WTC11 (cell line): Measurements from ENCODE around the gene TP53BP1.

ENCODE experiments used
- ATF1 ChIP-seq: sonication (generic); formaldehyde crosslinking; IDR thresholded peaks from 2 replicates; pipeline ENCODE4 v1.8.1; 2023; ENCODE audit warnings: mild to moderate bottlenecking, moderate library complexity, missing genetic modification reagents
- CREM ChIP-seq: sonication (generic); formaldehyde crosslinking; IDR thresholded peaks from 2 replicates; pipeline ENCODE4 v1.8.1; 2022; ENCODE audit warnings: mild to moderate bottlenecking, missing genetic modification reagents, moderate library complexity
- CTCF ChIP-seq: fragments of 200-600 bp; IDR thresholded peaks from 2 replicates; pipeline ENCODE4 v1.8.0; 2022; ENCODE audit warnings: antibody characterized with exemption
- E2F1 ChIP-seq: sonication (generic); formaldehyde crosslinking; IDR thresholded peaks from 2 replicates; pipeline ENCODE4 v1.8.0; 2022; ENCODE audit warnings: mild to moderate bottlenecking, missing genetic modification reagents
- FOXP1 ChIP-seq: sonication (generic); formaldehyde crosslinking; IDR thresholded peaks from 2 replicates; pipeline ENCODE4 v1.8.0; 2022; ENCODE audit warnings: missing genetic modification reagents, mild to moderate bottlenecking, moderate library complexity, borderline replicate concordance
- PRDM15 ChIP-seq: sonication (generic); formaldehyde crosslinking; IDR thresholded peaks from 2 replicates; pipeline ENCODE4 v1.8.0; 2022; ENCODE audit warnings: missing genetic modification reagents
- SP1 ChIP-seq: sonication (generic); formaldehyde crosslinking; conservative IDR thresholded peaks from 2 replicates; pipeline ENCODE4 v1.8.1; 2022; ENCODE audit warnings: missing genetic modification reagents
- TEAD4 ChIP-seq: sonication (generic); formaldehyde crosslinking; IDR thresholded peaks from 2 replicates; pipeline ENCODE4 v1.8.0; 2022; ENCODE audit warnings: mild to moderate bottlenecking, missing genetic modification reagents
- ZNF396 ChIP-seq: fragments of 250-450 bp; sonication (Bioruptor Pico); IDR thresholded peaks from 2 replicates; pipeline ENCODE4 v1.8.0; 2021; ENCODE audit warnings: mild to moderate bottlenecking, moderate library complexity, borderline replicate concordance
- TF ChIP-seq, protein P1 (sequence below): sonication (generic); formaldehyde crosslinking; IDR thresholded peaks from 2 replicates; pipeline ENCODE4 v1.8.0; 2023; ENCODE audit warnings: missing genetic modification reagents
- TF ChIP-seq, protein P2 (sequence below): sonication (generic); formaldehyde crosslinking; IDR thresholded peaks from 2 replicates; pipeline ENCODE4 v1.8.1; 2022; ENCODE audit warnings: low read depth, missing genetic modification reagents, borderline replicate concordance
- TF ChIP-seq, protein P3 (sequence below): sonication (generic); formaldehyde crosslinking; IDR thresholded peaks from 2 replicates; pipeline ENCODE4 v1.8.0; 2022; ENCODE audit warnings: mild to moderate bottlenecking, missing genetic modification reagents
- TF ChIP-seq, protein P4 (sequence below): sonication (generic); formaldehyde crosslinking; conservative IDR thresholded peaks from 2 replicates; pipeline ENCODE4 v1.8.1; 2022; ENCODE audit warnings: mild to moderate bottlenecking, missing genetic modification reagents

- no peak for TF ChIP-seq CTCF
- no peak for TF ChIP-seq CREM (CRISPR knock-in tag)
- no peak for TF ChIP-seq ZNF396 (CRISPR knock-in tag)
- TF ChIP-seq, protein P1, sequence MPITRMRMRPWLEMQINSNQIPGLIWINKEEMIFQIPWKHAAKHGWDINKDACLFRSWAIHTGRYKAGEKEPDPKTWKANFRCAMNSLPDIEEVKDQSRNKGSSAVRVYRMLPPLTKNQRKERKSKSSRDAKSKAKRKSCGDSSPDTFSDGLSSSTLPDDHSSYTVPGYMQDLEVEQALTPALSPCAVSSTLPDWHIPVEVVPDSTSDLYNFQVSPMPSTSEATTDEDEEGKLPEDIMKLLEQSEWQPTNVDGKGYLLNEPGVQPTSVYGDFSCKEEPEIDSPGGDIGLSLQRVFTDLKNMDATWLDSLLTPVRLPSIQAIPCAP = no peak
- TF ChIP-seq ATF1 (CRISPR knock-in tag) = no peak
- TF ChIP-seq, protein P2, sequence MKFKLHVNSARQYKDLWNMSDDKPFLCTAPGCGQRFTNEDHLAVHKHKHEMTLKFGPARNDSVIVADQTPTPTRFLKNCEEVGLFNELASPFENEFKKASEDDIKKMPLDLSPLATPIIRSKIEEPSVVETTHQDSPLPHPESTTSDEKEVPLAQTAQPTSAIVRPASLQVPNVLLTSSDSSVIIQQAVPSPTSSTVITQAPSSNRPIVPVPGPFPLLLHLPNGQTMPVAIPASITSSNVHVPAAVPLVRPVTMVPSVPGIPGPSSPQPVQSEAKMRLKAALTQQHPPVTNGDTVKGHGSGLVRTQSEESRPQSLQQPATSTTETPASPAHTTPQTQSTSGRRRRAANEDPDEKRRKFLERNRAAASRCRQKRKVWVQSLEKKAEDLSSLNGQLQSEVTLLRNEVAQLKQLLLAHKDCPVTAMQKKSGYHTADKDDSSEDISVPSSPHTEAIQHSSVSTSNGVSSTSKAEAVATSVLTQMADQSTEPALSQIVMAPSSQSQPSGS = no peak
- no peak for TF ChIP-seq TEAD4 (CRISPR knock-in tag)
- TF ChIP-seq PRDM15 (CRISPR knock-in tag) = no peak
- TF ChIP-seq SP1 (CRISPR knock-in tag) = no peak
- TF ChIP-seq FOXP1 (CRISPR knock-in tag) = no peak
- TF ChIP-seq E2F1 (CRISPR knock-in tag) = no peak
- TF ChIP-seq, protein P3, sequence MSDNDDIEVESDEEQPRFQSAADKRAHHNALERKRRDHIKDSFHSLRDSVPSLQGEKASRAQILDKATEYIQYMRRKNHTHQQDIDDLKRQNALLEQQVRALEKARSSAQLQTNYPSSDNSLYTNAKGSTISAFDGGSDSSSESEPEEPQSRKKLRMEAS (CRISPR knock-in tag) = no peak
- TF ChIP-seq, protein P4, sequence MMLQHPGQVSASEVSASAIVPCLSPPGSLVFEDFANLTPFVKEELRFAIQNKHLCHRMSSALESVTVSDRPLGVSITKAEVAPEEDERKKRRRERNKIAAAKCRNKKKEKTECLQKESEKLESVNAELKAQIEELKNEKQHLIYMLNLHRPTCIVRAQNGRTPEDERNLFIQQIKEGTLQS = no peak
Measured at GRCh38 chr15:43529141-43529540, 36.2 kb upstream of the TP53BP1 start.
